ENCODE measurements around the gene KIF5A.
"Not testable (repeated sequence)": the region's sequence is repeated elsewhere in the genome, so short reads cannot be mapped to it uniquely, and the experiment has no call there.

DNA sequence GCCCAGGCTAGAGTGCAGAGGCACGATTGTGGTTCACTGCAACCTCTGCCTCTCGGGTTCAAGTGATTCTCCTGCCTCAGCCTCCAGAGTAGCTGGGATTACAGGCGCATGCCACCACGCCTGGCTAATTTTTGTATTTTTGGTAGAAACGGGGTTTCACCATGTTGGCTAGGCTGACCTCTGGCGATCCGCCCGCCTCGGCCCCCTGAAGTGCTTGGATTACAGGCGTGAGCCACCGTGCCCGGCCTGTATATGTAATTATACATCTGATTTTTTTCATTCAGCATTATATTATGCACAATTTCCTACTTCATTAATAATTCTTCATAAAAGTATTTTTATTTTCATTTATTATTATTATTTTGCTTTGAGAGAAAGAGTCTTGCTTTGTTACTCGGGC lies 20.6 kb downstream of the KIF5A start:
- not testable (repeated sequence) for TF ChIP-seq POLR2A, CTCF, EP300 (IDR thresholded peaks at IDR 0.05)
